Measurements from ENCODE around the gene TKT. TPM values are rescaled to one million over a fixed set of nuclear protein-coding genes. Genes with fewer than 3 reads are reported as not detected.

The TKT gene
- total RNA-seq, 4 donors from 2014 or later, result 18.5 to 41.3 (median 23.8) TPM

GRCh38 chr3:53175613-53176540 lies 79.9 kb downstream of the TKT start:
- ATAC-seq (no peak), DNase-seq (no peak)
- in situ Hi-C loops (cut with MboI; ENCODE audit: low sequenced_read_pairs in 4 of 4) (no loop called here), intact Hi-C loops (cut with DNase I; ENCODE audit: low total_unique reads) (no loop called here)
- Histone ChIP-seq H3K27ac (no peak overlapping the region), H3K4me3 (no peak overlapping the region), H3K36me3 (no peaks in the 10 kb centered on the region), H3K4me1 (no peaks in the 10 kb centered on the region), H3K9me3 (no peaks in the 10 kb centered on the region), H3K27me3 (no peaks in the 10 kb centered on the region)
- TF ChIP-seq CTCF (IDR thresholded peaks at IDR 0.05 in 4 of 5, conservative IDR thresholded peaks at IDR 0.05 in 1 of 5) (no peak), POLR2A (IDR thresholded peaks at IDR 0.05) (no peak)

Other genes with a start within 250 kb of the TKT start
- 10 to 100 TPM; 17.5 to 39.7 (median 29.8) TPM for gene SFMBT1, start 209.9 kb downstream of the TKT start, total RNA-seq
- 1 to 10 TPM; 2.5 to 5.7 (median 5.2) TPM for gene RFT1, start 125.6 kb downstream of the TKT start, total RNA-seq
- gene PRKCD, start 94.8 kb downstream of the TKT start, total RNA-seq, result 1 to 10 TPM; 2.1 to 5.9 (median 3.4) TPM
- gene DCP1A, start 91.5 kb upstream of the TKT start, total RNA-seq, result 10 to 100 TPM; 10.9 to 18.4 (median 15.2) TPM
- gene CACNA1D, start 238.6 kb upstream of the TKT start, total RNA-seq, result under 1 TPM in 2 of 4 donors, not detected in 2; 0.18 to 0.34 TPM